NB4 (cell line): ENCODE measurements around the gene ZNF22.

ENCODE experiments used
- DNase-seq: peaks from one replicate; pipeline ENCODE4 v3.0.0; 2010; ENCODE audit warnings: low read depth
- H3K4me3 ChIP-seq: one replicate; pipeline ENCODE4 v1.5.1; 2011; ENCODE audit warnings: mild to moderate bottlenecking, low read depth, low read length, moderate library complexity
- CTCF ChIP-seq: IDR thresholded peaks from one replicate; pipeline ENCODE4 v1.5.1; 2012; ENCODE audit warnings: low read depth, low read length
- MAX ChIP-seq: IDR thresholded peaks from 2 replicates; pipeline ENCODE4 v1.6.1; 2011; ENCODE audit warnings: low read depth, low read length
- MYC ChIP-seq: IDR thresholded peaks from 2 replicates; pipeline ENCODE4 v1.6.1; 2011; ENCODE audit warnings: low read depth, low read length
- POLR2A ChIP-seq: IDR thresholded peaks from 2 replicates; pipeline ENCODE4 v1.6.1; 2011; ENCODE audit warnings: mild to moderate bottlenecking; ENCODE audit not compliant: insufficient read length; ENCODE audit errors: extremely low read depth

Gene ZNF22

GRCh38 chr10:44963772-44964633 lies 36.7 kb upstream of the ZNF22 start:
- TF ChIP-seq MAX (no peak), CTCF (no peak), POLR2A (no peak), MYC (no peak)
- DNase-seq, result no peak
- H3K4me3 ChIP-seq, result peak overlapping the region; percentile 6

- TF ChIP-seq POLR2A, result no peak
- no peak for TF ChIP-seq MAX
- no peak for TF ChIP-seq MYC
- no peak overlapping the region for H3K4me3 ChIP-seq
- no peak for DNase-seq
Observed at GRCh38 chr10:44965104-44965503, 35.6 kb upstream of the ZNF22 start.

- no peak for DNase-seq
- TF ChIP-seq MYC, result no peak
- TF ChIP-seq CTCF, result no peak
- no peak for TF ChIP-seq MAX
- TF ChIP-seq POLR2A, result no peak
- no peak overlapping the region for H3K4me3 ChIP-seq
Observed at GRCh38 chr10:44965651-44966097, 35.0 kb upstream of the ZNF22 start.

- no peak for DNase-seq
- TF ChIP-seq MAX (no peak), POLR2A (no peak), MYC (no peak), CTCF (no peak)
- H3K4me3 ChIP-seq, result no peak overlapping the region
Observed at GRCh38 chr10:44966129-44966815, 34.5 kb upstream of the ZNF22 start.

GRCh38 chr10:44966816-44967509 lies 33.8 kb upstream of the ZNF22 start:
- peak overlapping the region; percentile 38 for H3K4me3 ChIP-seq
- TF ChIP-seq MAX (peak; percentile 68; the same call in 1 of the 2 replicates), POLR2A (no peak), CTCF (no peak), MYC (no peak)
- peak; percentile 52 for DNase-seq
